ENCODE data around the gene FLVCR2. TPM values are rescaled to one million over a fixed set of nuclear protein-coding genes. Genes with fewer than 3 reads are reported as not detected.
"Not testable (repeated sequence)": the region's sequence is repeated elsewhere in the genome, so short reads cannot be mapped to it uniquely, and the experiment has no call there.

Gene FLVCR2
- total RNA-seq, 1 experiment from 2014 or later, result 0.43 TPM

GRCh38 chr14:75660630-75661498 lies 82.4 kb downstream of the FLVCR2 start, which contains the start of the genes ERG28 and TTLL5:
ERG28 (minus strand) TSS chr14:75660876; CDS start chr14:75657502, 3,374 bp downstream.
TTLL5 (plus strand) TSS chr14:75661246; CDS start chr14:75663150, 1,904 bp downstream.
- Histone ChIP-seq H3K9me3 (no peaks in the 10 kb centered on the region), H3K36me3 (no peaks in the 10 kb centered on the region; the same call in 1 of the 2 replicates), H3K27me3 (no peaks in the 10 kb centered on the region), H3K4me3 (peak within 1 kb of the TSS; percentile 74)
- peak; percentile 94 for DNase-seq

- peak overlapping the region; percentile 74 for H3K4me3 ChIP-seq
- no peaks in the 10 kb centered on the region for H3K9me3 ChIP-seq
- H3K36me3 ChIP-seq, result no peaks in the 10 kb centered on the region; the same call in 1 of the 2 replicates
- DNase-seq, result no peak
- H3K27me3 ChIP-seq, result no peaks in the 10 kb centered on the region
Measured at GRCh38 chr14:75661499-75661814, 83.0 kb downstream of the FLVCR2 start.

GRCh38 chr14:75662966-75663365 lies 84.5 kb downstream of the FLVCR2 start:
- no peak for DNase-seq
- Histone ChIP-seq H3K9me3 (no peaks in the 10 kb centered on the region), H3K27me3 (no peaks in the 10 kb centered on the region), H3K36me3 (no peaks in the 10 kb centered on the region; the same call in 1 of the 2 replicates), H3K4me3 (no peak overlapping the region)

- no peak for DNase-seq
- Histone ChIP-seq H3K9me3 (no peaks in the 10 kb centered on the region), H3K4me3 (no peak overlapping the region), H3K27me3 (no peaks in the 10 kb centered on the region), H3K36me3 (peaks cover 6% of the 10 kb centered on the region)
Measured at GRCh38 chr14:75667099-75667765, 88.8 kb downstream of the FLVCR2 start.

- Histone ChIP-seq H3K4me3 (no peak overlapping the region), H3K27me3 (no peaks in the 10 kb centered on the region), H3K9me3 (no peaks in the 10 kb centered on the region), H3K36me3 (peaks cover 6% of the 10 kb centered on the region)
- no peak for DNase-seq
Measured at GRCh38 chr14:75672605-75673192, 94.3 kb downstream of the FLVCR2 start.

- DNase-seq, result no peak
- Histone ChIP-seq H3K36me3 (peaks cover 6% of the 10 kb centered on the region), H3K9me3 (no peaks in the 10 kb centered on the region), H3K27me3 (no peaks in the 10 kb centered on the region), H3K4me3 (no peak overlapping the region)
Measured at GRCh38 chr14:75673345-75674035, 95.1 kb downstream of the FLVCR2 start.

- no peaks in the 10 kb centered on the region for H3K27me3 ChIP-seq
- H3K4me3 ChIP-seq, result no peak overlapping the region
- peaks cover 5% of the 10 kb centered on the region for H3K36me3 ChIP-seq
- DNase-seq, result no peak
- H3K9me3 ChIP-seq, result no peaks in the 10 kb centered on the region
Measured at GRCh38 chr14:75675265-75675960, 97.0 kb downstream of the FLVCR2 start.

GRCh38 chr14:75685910-75686309 lies 107.5 kb downstream of the FLVCR2 start:
- H3K27me3 ChIP-seq, result no peaks in the 10 kb centered on the region
- DNase-seq, result no peak
- no peak overlapping the region for H3K4me3 ChIP-seq
- no peaks in the 10 kb centered on the region for H3K36me3 ChIP-seq
- no peaks in the 10 kb centered on the region for H3K9me3 ChIP-seq

GRCh38 chr14:75689012-75689411 lies 110.6 kb downstream of the FLVCR2 start:
- no peaks in the 10 kb centered on the region for H3K27me3 ChIP-seq
- no peaks in the 10 kb centered on the region for H3K9me3 ChIP-seq
- no peaks in the 10 kb centered on the region for H3K36me3 ChIP-seq
- peak; percentile 21 for DNase-seq
- no peak overlapping the region for H3K4me3 ChIP-seq

GRCh38 chr14:75690010-75690409 lies 111.6 kb downstream of the FLVCR2 start:
- Histone ChIP-seq H3K27me3 (no peaks in the 10 kb centered on the region), H3K9me3 (no peaks in the 10 kb centered on the region), H3K36me3 (no peaks in the 10 kb centered on the region), H3K4me3 (no peak overlapping the region)
- DNase-seq, result no peak

GRCh38 chr14:75695025-75695424 lies 116.6 kb downstream of the FLVCR2 start:
- not testable (repeated sequence) for H3K9me3 ChIP-seq, H3K36me3 ChIP-seq, H3K27me3 ChIP-seq, H3K4me3 ChIP-seq, DNase-seq

GRCh38 chr14:75697386-75697785 lies 119.0 kb downstream of the FLVCR2 start:
- no peaks in the 10 kb centered on the region for H3K27me3 ChIP-seq

More at GRCh38 chr14:75697386-75697785, 119.0 kb downstream of the FLVCR2 start:
- Histone ChIP-seq H3K9me3 (no peaks in the 10 kb centered on the region), H3K36me3 (no peaks in the 10 kb centered on the region), H3K4me3 (no peak overlapping the region)
- no peak for DNase-seq

Other genes with a start within 250 kb of the FLVCR2 start
- 76.1 and 78.4 TPM in 2 replicates for gene JDP2, start 150.6 kb upstream of the FLVCR2 start, total RNA-seq (2014; rRNA removed; shearing (Covaris generic); ENCODE audit: low replicate concordance)
- not detected in 2 replicates for gene BATF, start 56.2 kb upstream of the FLVCR2 start, total RNA-seq (2014; rRNA removed; shearing (Covaris generic); ENCODE audit: low replicate concordance)
- gene ERG28, start 82.3 kb downstream of the FLVCR2 start, total RNA-seq (2014; rRNA removed; shearing (Covaris generic); ENCODE audit: low replicate concordance), result 3.4 and 7.3 TPM in 2 replicates
- gene TTLL5, start 82.6 kb downstream of the FLVCR2 start, total RNA-seq (2014; rRNA removed; shearing (Covaris generic); ENCODE audit: low replicate concordance), result 11.3 and 12.9 TPM in 2 replicates

Data from MG63 (cell line).